Measurements from ENCODE around the gene RALGPS2. TPM values are rescaled to one million over a fixed set of nuclear protein-coding genes. Genes with fewer than 3 reads are reported as not detected.

Gene RALGPS2
- total RNA-seq, 1 donor from 2014 or later, result 78.7 TPM

- Histone ChIP-seq H3K79me2 (ENCODE audit: low read depth) (no peaks in the 10 kb centered on the region), H3K9me3 (ENCODE audit: low read depth) (no peaks in the 10 kb centered on the region), H4K20me1 (ENCODE audit: low read depth) (no peaks in the 10 kb centered on the region), H2AFZ (replicated peaks) (no peak overlapping the region), H3K9ac (no peak overlapping the region), H3K27me3 (no peaks in the 10 kb centered on the region), H3K4me3 (no peak overlapping the region), H3K4me2 (no peak overlapping the region), H3F3A (ENCODE audit: low read depth) (no peaks in the 10 kb centered on the region), H3K4me1 (no peaks in the 10 kb centered on the region), H3K36me3 (no peaks in the 10 kb centered on the region), H3K27ac (no peak overlapping the region)
- Mint-ChIP-seq H3K27me3 (ENCODE audit: insufficient read depth, low read depth) (no peaks in the 10 kb centered on the region), H3K36me3 (peaks cover 34% of the 10 kb centered on the region), H3K27ac (no peak overlapping the region), H3K4me3 (no peak overlapping the region), H3K9me3 (no peaks in the 10 kb centered on the region), H3K4me1 (no peaks in the 10 kb centered on the region)
- no peak for TF ChIP-seq EZH2 (IDR thresholded peaks at IDR 0.05)
- TF ChIP-seq CTCF (IDR thresholded peaks at IDR 0.05), result no peak
- no peak for TF ChIP-seq EZH2phosphoT487 (IDR thresholded peaks at IDR 0.05)
- peak; percentile 11 for DNase-seq (ENCODE audit: low spot score)
Measured at GRCh38 chr1:178819123-178819522, 94.1 kb downstream of the RALGPS2 start.

- Histone ChIP-seq H3K4me3 (no peak overlapping the region), H2AFZ (replicated peaks) (no peak overlapping the region), H3K4me2 (no peak overlapping the region), H3K4me1 (no peaks in the 10 kb centered on the region), H3K9me3 (ENCODE audit: low read depth) (no peaks in the 10 kb centered on the region), H3K27me3 (no peaks in the 10 kb centered on the region), H3K27ac (no peak overlapping the region), H3K79me2 (ENCODE audit: low read depth) (no peaks in the 10 kb centered on the region), H3F3A (ENCODE audit: low read depth) (no peaks in the 10 kb centered on the region), H3K36me3 (no peaks in the 10 kb centered on the region), H4K20me1 (ENCODE audit: low read depth) (no peaks in the 10 kb centered on the region), H3K9ac (no peak overlapping the region)
- H3K36me3 Mint-ChIP-seq, result peaks cover 29% of the 10 kb centered on the region
- peaks cover 2% of the 10 kb centered on the region for H3K27me3 Mint-ChIP-seq (ENCODE audit: insufficient read depth, low read depth)
- peaks cover 6% of the 10 kb centered on the region for H3K9me3 Mint-ChIP-seq
- H3K27ac Mint-ChIP-seq, result no peak overlapping the region
- TF ChIP-seq CTCF (IDR thresholded peaks at IDR 0.05), result no peak
- TF ChIP-seq EZH2phosphoT487 (IDR thresholded peaks at IDR 0.05), result no peak
- no peak for TF ChIP-seq EZH2 (IDR thresholded peaks at IDR 0.05)
- H3K4me3 Mint-ChIP-seq, result no peak overlapping the region
- DNase-seq (ENCODE audit: low spot score), result no peak
- H3K4me1 Mint-ChIP-seq, result no peaks in the 10 kb centered on the region
Measured at GRCh38 chr1:178821134-178821866, 96.3 kb downstream of the RALGPS2 start.

- Mint-ChIP-seq H3K4me3 (no peak overlapping the region), H3K27me3 (ENCODE audit: insufficient read depth, low read depth) (peaks cover 2% of the 10 kb centered on the region), H3K27ac (no peak overlapping the region), H3K9me3 (peaks cover 27% of the 10 kb centered on the region), H3K36me3 (peaks cover 43% of the 10 kb centered on the region), H3K4me1 (no peaks in the 10 kb centered on the region)
- no peak overlapping the region for H3K4me3 ChIP-seq
- no peaks in the 10 kb centered on the region for H3K79me2 ChIP-seq (ENCODE audit: low read depth)
- TF ChIP-seq EZH2 (IDR thresholded peaks at IDR 0.05) (no peak), CTCF (IDR thresholded peaks at IDR 0.05) (no peak), EZH2phosphoT487 (IDR thresholded peaks at IDR 0.05) (no peak)
- H3K27me3 ChIP-seq, result no peaks in the 10 kb centered on the region
- no peaks in the 10 kb centered on the region for H4K20me1 ChIP-seq (ENCODE audit: low read depth)
- H3F3A ChIP-seq (ENCODE audit: low read depth), result no peaks in the 10 kb centered on the region
- H3K9ac ChIP-seq, result no peak overlapping the region
- no peak for DNase-seq (ENCODE audit: low spot score)
- H3K9me3 ChIP-seq (ENCODE audit: low read depth), result no peaks in the 10 kb centered on the region
- H3K36me3 ChIP-seq, result no peaks in the 10 kb centered on the region
- H3K4me1 ChIP-seq, result no peaks in the 10 kb centered on the region
- H3K27ac ChIP-seq, result no peak overlapping the region
- no peak overlapping the region for H2AFZ ChIP-seq (replicated peaks)
- no peak overlapping the region for H3K4me2 ChIP-seq
Measured at GRCh38 chr1:178825167-178825566, 100.1 kb downstream of the RALGPS2 start.

Data from neural progenitor cell (in vitro differentiated cells).